T47D (cell line): ENCODE results near the gene ABCB6.

ENCODE experiments used
- DNase-seq, 2 experiments: peaks; one replicate each; pipeline versions ENCODE4 v3.0.0 to v3.0.0-alpha.2; 2011 to 2012; ENCODE audit warnings: low read depth in 1 of 2, low spot score in 1 of 2
- JUND ChIP-seq: IDR thresholded peaks from 2 replicates; pipeline ENCODE4 v1.6.1; 2012; ENCODE audit warnings: low read depth
- in situ Hi-C: cut with HindIII; loops from 2 replicates; pipeline ENCODE4 v1.10.0; 2016; ENCODE audit warnings: low sequenced_read_pairs, low pct_unique_long_range_greater_than_20kb

ABCB6 gene

GRCh38 chr2:219251656-219252055 lies 32.9 kb upstream of the ABCB6 start:
- no peak for TF ChIP-seq JUND
- in situ Hi-C loops, result no loop called here
- no peak for DNase-seq

GRCh38 chr2:219250049-219250781 lies 31.5 kb upstream of the ABCB6 start:
- in situ Hi-C loops, result no loop called here
- no peak for DNase-seq
- no peak for TF ChIP-seq JUND

- no peak for TF ChIP-seq JUND
- in situ Hi-C loops, result no loop called here
- peak in 1 of 2 experiments; percentile 64 for DNase-seq
Observed at GRCh38 chr2:219249203-219249980, 30.6 kb upstream of the ABCB6 start.

- TF ChIP-seq JUND, result no peak
- in situ Hi-C loops, result no loop called here
- no peak for DNase-seq
Observed at GRCh38 chr2:219248845-219249202, 30.1 kb upstream of the ABCB6 start.

GRCh38 chr2:219247678-219248642 lies 29.2 kb upstream of the ABCB6 start:
- no peak for DNase-seq
- in situ Hi-C loops, result no loop called here

GRCh38 chr2:219246559-219246958 lies 27.8 kb upstream of the ABCB6 start:
- TF ChIP-seq JUND, result no peak
- in situ Hi-C loops, result no loop called here
- no peak for DNase-seq

More at GRCh38 chr2:219247678-219248642, 29.2 kb upstream of the ABCB6 start:
- TF ChIP-seq JUND, result no peak

GRCh38 chr2:219245899-219246230 lies 27.1 kb upstream of the ABCB6 start:
- no peak for DNase-seq
- TF ChIP-seq JUND, result no peak
- in situ Hi-C loops, result no loop called here

GRCh38 chr2:219245148-219245898 lies 26.6 kb upstream of the ABCB6 start, which contains the start of the genes GLB1L and STK16:
GLB1L (minus strand) TSS chr2:219245444; CDS start chr2:219243573, 1,871 bp downstream.
STK16 (plus strand) TSS chr2:219245479; CDS start chr2:219246000, 521 bp downstream.
- peak; percentile 86 to 91 for DNase-seq
- no peak for TF ChIP-seq JUND
- in situ Hi-C loops, result no loop called here

- no peak for DNase-seq
- in situ Hi-C loops, result no loop called here
- no peak for TF ChIP-seq JUND
Observed at GRCh38 chr2:219244789-219245147, 26.0 kb upstream of the ABCB6 start.

GRCh38 chr2:219243291-219243761 lies 24.6 kb upstream of the ABCB6 start:
- DNase-seq, result no peak
- in situ Hi-C loops, result no loop called here
- TF ChIP-seq JUND, result no peak

- no peak for DNase-seq
- TF ChIP-seq JUND, result no peak
- in situ Hi-C loops, result no loop called here
Observed at GRCh38 chr2:219234331-219234730, 15.6 kb upstream of the ABCB6 start.
